Naive B cell (primary cell): ENCODE results near the gene NRDE2. TPM values are rescaled to one million over a fixed set of nuclear protein-coding genes. Genes with fewer than 3 reads are reported as not detected.

Source experiments
- ATAC-seq, 2 donors: fragments of 150-1000 bp; cut with Tn5 transposase; 2 replicates each; pipeline ENCODE4 v1.10.0; 2021; ENCODE audit warnings: low read depth in 2 of 2, mild to moderate bottlenecking in 2 of 2, moderate library complexity in 2 of 2
- DNase-seq: peaks from one replicate; pipeline ENCODE4 v3.0.0; 2022
- H3K27ac Mint-ChIP-seq, 6 donors: one replicate each; pipeline ENCODE4 v1.8.0; 2020 to 2022; ENCODE audit warnings: mild to moderate bottlenecking in 6 of 6, mixed read lengths in 6 of 6, moderate library complexity in 5 of 6, inconsistent platforms in 2 of 6
- H3K27me3 Mint-ChIP-seq, 3 donors: one replicate each; pipeline ENCODE4 v1.8.0; 2021 to 2022; ENCODE audit warnings: mixed read lengths in 3 of 3, mild to moderate bottlenecking in 1 of 3
- H3K36me3 Mint-ChIP-seq, 2 donors: one replicate each; pipeline ENCODE4 v1.8.0; 2020 to 2022; ENCODE audit warnings: mixed read lengths in 2 of 2, inconsistent platforms in 1 of 2, mild to moderate bottlenecking in 1 of 2
- H3K4me1 Mint-ChIP-seq, 3 donors: one replicate each; pipeline ENCODE4 v1.8.0; 2020 to 2022; ENCODE audit warnings: mixed read lengths in 3 of 3, inconsistent platforms in 1 of 3, mild to moderate bottlenecking in 1 of 3, moderate library complexity in 1 of 3
- H3K4me3 Mint-ChIP-seq, 8 donors: one replicate each; pipeline ENCODE4 v1.8.0; 2020 to 2022; ENCODE audit warnings: mild to moderate bottlenecking in 8 of 8, mixed read lengths in 8 of 8, moderate library complexity in 8 of 8, inconsistent platforms in 2 of 8
- H3K9me3 Mint-ChIP-seq, 7 donors: one replicate each; pipeline ENCODE4 v1.8.0; 2020 to 2022; ENCODE audit warnings: mixed read lengths in 7 of 7, mild to moderate bottlenecking in 5 of 7, inconsistent platforms in 2 of 7, moderate library complexity in 1 of 7
- polyA plus RNA-seq, 6 donors: library from polyadenylated mRNA; unstranded; fragments of 300-500 nt; fragmentation: Illumina TruSeq; gene quantifications; one replicate each; pipeline ENCODE4 v1.2.3, GENCODE V29; 2021; ENCODE audit warnings: low read depth in 6 of 6

The NRDE2 gene
- polyA plus RNA-seq, 6 donors from 2014 or later: 9.9 to 21.0 (median 15.2) TPM

- H3K27ac Mint-ChIP-seq: no peak overlapping the region
- no peaks in the 10 kb centered on the region for H3K4me1 Mint-ChIP-seq
- H3K36me3 Mint-ChIP-seq: peaks cover 11% of the 10 kb centered on the region in 2 donors
- H3K4me3 Mint-ChIP-seq: no peak overlapping the region
- no peak for ATAC-seq
- DNase-seq: no peak
- H3K9me3 Mint-ChIP-seq: peaks cover 4 to 31% (median 17%) of the 10 kb centered on the region in 7 donors
- peaks cover 7 to 35% (median 14%) of the 10 kb centered on the region in 3 donors for H3K27me3 Mint-ChIP-seq
These were observed 103.3 kb downstream of the NRDE2 start for GRCh38 chr14:90228478-90228877.

Other genes starting within 250 kb of the NRDE2 start
- gene PSMC1, start 75.4 kb downstream of the NRDE2 start, polyA plus RNA-seq: 10 to 100 TPM; 70.3 to 95.6 (median 88.1) TPM
- gene CALM1, start 65.1 kb upstream of the NRDE2 start, polyA plus RNA-seq: 1,000 to 10,000 TPM; 1,004 to 1,312 (median 1,081) TPM